Middle frontal gyrus (tissue), 1 donor: ENCODE measurements around the gene VPS13A.

Experiments used
- DNase-seq: peaks from one replicate; pipeline ENCODE4 v3.0.0-alpha.2; 2015; ENCODE audit warnings: low spot score; ENCODE audit errors: extremely low spot score

The VPS13A gene

GRCh38 chr9:77177143-77177893, at the start of gene VPS13A:
TSS of gene VPS13A (plus strand) at chr9:77177534. CDS start at chr9:77177705, 171 bp downstream.
- peak; percentile 71 for DNase-seq

- DNase-seq, result no peak
Measured at GRCh38 chr9:77128125-77128789, 49.1 kb upstream of the VPS13A start.

- no peak for DNase-seq
Measured at GRCh38 chr9:77131399-77131798, 45.9 kb upstream of the VPS13A start.

- no peak for DNase-seq
Measured at GRCh38 chr9:77133011-77133410, 44.3 kb upstream of the VPS13A start.

GRCh38 chr9:77142366-77142765, 35.0 kb upstream of the VPS13A start:
- DNase-seq, result no peak

GRCh38 chr9:77149879-77150278, 27.5 kb upstream of the VPS13A start:
- no peak for DNase-seq

- no peak for DNase-seq
Measured at GRCh38 chr9:77152289-77152688, 25.0 kb upstream of the VPS13A start.

GRCh38 chr9:77156646-77157371, 20.5 kb upstream of the VPS13A start:
- no peak for DNase-seq

- no peak for DNase-seq
Measured at GRCh38 chr9:77158772-77159513, 18.4 kb upstream of the VPS13A start.

- DNase-seq, result no peak
Measured at GRCh38 chr9:77161191-77161590, 16.1 kb upstream of the VPS13A start.

GRCh38 chr9:77161966-77162365, 15.4 kb upstream of the VPS13A start:
- no peak for DNase-seq

- DNase-seq, result no peak
Measured at GRCh38 chr9:77162366-77162765, 15.0 kb upstream of the VPS13A start.

- no peak for DNase-seq
Measured at GRCh38 chr9:77163884-77164283, 13.4 kb upstream of the VPS13A start.

GRCh38 chr9:77166193-77166592, 11.1 kb upstream of the VPS13A start:
- no peak for DNase-seq

- DNase-seq, result no peak
Measured at GRCh38 chr9:77170991-77171699, 6.2 kb upstream of the VPS13A start.

- DNase-seq, result no peak
Measured at GRCh38 chr9:77175151-77175550, 2.2 kb upstream of the VPS13A start.

- no peak for DNase-seq
Measured at GRCh38 chr9:77176106-77176505, 1.2 kb upstream of the VPS13A start.

GRCh38 chr9:77176686-77177142, 620 bp upstream of the VPS13A start:
- no peak for DNase-seq

- no peak for DNase-seq
Measured at GRCh38 chr9:77177894-77178794, 810 bp downstream of the VPS13A start.

GRCh38 chr9:77180056-77180455, 2.7 kb downstream of the VPS13A start:
- no peak for DNase-seq
